ENCODE results near the gene ADNP2. TPM values are rescaled to one million over a fixed set of nuclear protein-coding genes. Genes with fewer than 3 reads are reported as not detected.

The ADNP2 gene
- total and polyA plus RNA-seq, 7 donors, result 1.5 to 4.6 (median 3.4) TPM

GRCh38 chr18:80067897-80068296 is 41.2 kb upstream of the ADNP2 start:
- intact Hi-C loops (cut with DNase I), result no loop called here
- no peaks in the 10 kb centered on the region for H3K4me1 ChIP-seq
- ATAC-seq (no peak), DNase-seq (no peak)
- H3K36me3 ChIP-seq (ENCODE audit: insufficient read depth in 1 of 2, low read depth in 1 of 2), result peaks cover 0 to 3% of the 10 kb centered on the region in 2 donors
- 93 to 96% (median 95%) methylated on average over 10 of the region's 10 CpGs for WGBS, 3 donors
- TF ChIP-seq CTCF (IDR thresholded peaks at IDR 0.05), result no peak
- H3K9me3 ChIP-seq, result no peaks in the 10 kb centered on the region
- H3K27me3 ChIP-seq (ENCODE audit: insufficient read depth in 3 of 3, low read length in 2 of 3), result no peaks in the 10 kb centered on the region
- H3K27ac ChIP-seq, result no peak overlapping the region
- no peak overlapping the region for H3K4me3 ChIP-seq

GRCh38 chr18:80068571-80069272 is 40.3 kb upstream of the ADNP2 start:
- DNase-seq (no peak), ATAC-seq (no peak)
- Histone ChIP-seq H3K27me3 (ENCODE audit: insufficient read depth in 3 of 3, low read length in 2 of 3) (no peaks in the 10 kb centered on the region), H3K27ac (no peak overlapping the region), H3K9me3 (no peaks in the 10 kb centered on the region), H3K4me3 (no peak overlapping the region), H3K36me3 (ENCODE audit: insufficient read depth in 1 of 2, low read depth in 1 of 2) (peaks cover 0 to 3% of the 10 kb centered on the region in 2 donors), H3K4me1 (no peaks in the 10 kb centered on the region)
- intact Hi-C loops (cut with DNase I), result no loop called here
- TF ChIP-seq CTCF (IDR thresholded peaks at IDR 0.05), result no peak
- WGBS, 3 donors, result 63 to 75% (median 71%) methylated on average over 10 of the region's 10 CpGs

GRCh38 chr18:80070825-80071224 is 38.2 kb upstream of the ADNP2 start:
- Histone ChIP-seq H3K27ac (no peak overlapping the region), H3K36me3 (ENCODE audit: insufficient read depth in 1 of 2, low read depth in 1 of 2) (peaks cover 0 to 3% of the 10 kb centered on the region in 2 donors), H3K27me3 (ENCODE audit: insufficient read depth in 3 of 3, low read length in 2 of 3) (no peaks in the 10 kb centered on the region), H3K4me1 (no peaks in the 10 kb centered on the region), H3K4me3 (no peak overlapping the region), H3K9me3 (no peaks in the 10 kb centered on the region)
- TF ChIP-seq CTCF (IDR thresholded peaks at IDR 0.05), result no peak
- WGBS, 3 donors, result 88 to 90% (median 89%) methylated on average over 4 of the region's 4 CpGs
- intact Hi-C loops (cut with DNase I), result no loop called here
- no peak for ATAC-seq
- DNase-seq, result no peak

GRCh38 chr18:80074183-80074582 is 34.9 kb upstream of the ADNP2 start:
- H3K4me3 ChIP-seq, result no peak overlapping the region
- no peak for TF ChIP-seq CTCF (IDR thresholded peaks at IDR 0.05)
- no peaks in the 10 kb centered on the region for H3K27me3 ChIP-seq (ENCODE audit: insufficient read depth in 3 of 3, low read length in 2 of 3)
- no peaks in the 10 kb centered on the region for H3K9me3 ChIP-seq
- H3K27ac ChIP-seq, result no peak overlapping the region
- WGBS, 3 donors, result 96 to 97% (median 97%) methylated on average over 5 of the region's 5 CpGs
- no peaks in the 10 kb centered on the region for H3K4me1 ChIP-seq
- peaks cover 0 to 10% of the 10 kb centered on the region in 2 donors for H3K36me3 ChIP-seq (ENCODE audit: insufficient read depth in 1 of 2, low read depth in 1 of 2)
- ATAC-seq, result no peak
- intact Hi-C loops (cut with DNase I), result no loop called here
- DNase-seq, result no peak

- WGBS, 3 donors, result 69 to 74% (median 74%) methylated on average over 8 of the region's 8 CpGs
- intact Hi-C loops (cut with DNase I), result no loop called here
- no peak for DNase-seq
- ATAC-seq, result no peak
- Histone ChIP-seq H3K9me3 (no peaks in the 10 kb centered on the region), H3K27me3 (ENCODE audit: insufficient read depth in 3 of 3, low read length in 2 of 3) (no peaks in the 10 kb centered on the region), H3K4me1 (no peaks in the 10 kb centered on the region), H3K27ac (no peak overlapping the region), H3K4me3 (no peak overlapping the region), H3K36me3 (ENCODE audit: insufficient read depth in 1 of 2, low read depth in 1 of 2) (peaks cover 0 to 10% of the 10 kb centered on the region in 2 donors)
- TF ChIP-seq CTCF (IDR thresholded peaks at IDR 0.05), result no peak
Measured at GRCh38 chr18:80074697-80075096, 34.4 kb upstream of the ADNP2 start.
